ENCODE results near the gene DHPS. TPM values are rescaled to one million over a fixed set of nuclear protein-coding genes. Genes with fewer than 3 reads are reported as not detected.
A peak's percentile ranks its signal among the peaks of the same experiment; 100 is the strongest.
"Not testable (repeated sequence)": the region's sequence is repeated elsewhere in the genome, so short reads cannot be mapped to it uniquely, and the experiment has no call there.

The DHPS gene
- 87.5 TPM for polyA plus RNA-seq (2013, experiment 1 of 2)
- polyA plus RNA-seq (2013, experiment 2 of 2), result 80.4 TPM

GRCh38 chr19:12681074-12681987 lies at the start of gene DHPS:
DHPS (minus strand) TSS chr19:12681880; CDS start chr19:12681766, 114 bp downstream.
- peak within 1 kb of the TSS; percentile 99 for H3K27ac ChIP-seq (ENCODE audit: low read depth, low read length, severe bottlenecking)
- H3K9me3 ChIP-seq (ENCODE audit: control insufficient read depth, low read length), result no peaks in the 10 kb centered on the region
- peak within 1 kb of the TSS; percentile 85 for H3K4me3 ChIP-seq (ENCODE audit: extremely low read depth, insufficient read depth, low read length, poor library complexity, severe bottlenecking)
- 0 to 1% methylated on average over 38 to 66 of the region's 68 CpGs for WGBS, 2 experiments (ENCODE audit: insufficient coverage in 2 of 2)
- peaks cover 33% of the 10 kb centered on the region for H3K36me3 ChIP-seq (ENCODE audit: control insufficient read depth, insufficient read depth, low read length)
- no peaks in the 10 kb centered on the region for H3K4me1 ChIP-seq (ENCODE audit: control insufficient read depth, insufficient read depth, low read length, poor library complexity, severe bottlenecking)

- Histone ChIP-seq H3K9me3 (ENCODE audit: control insufficient read depth, low read length) (no peaks in the 10 kb centered on the region), H3K4me3 (ENCODE audit: extremely low read depth, insufficient read depth, low read length, poor library complexity, severe bottlenecking) (no peak overlapping the region), H3K27ac (ENCODE audit: low read depth, low read length, severe bottlenecking) (no peak overlapping the region), H3K36me3 (ENCODE audit: control insufficient read depth, insufficient read depth, low read length) (peaks cover 53% of the 10 kb centered on the region), H3K4me1 (ENCODE audit: control insufficient read depth, insufficient read depth, low read length, poor library complexity, severe bottlenecking) (peaks cover 8% of the 10 kb centered on the region)
- whole genome bisulfite sequencing, 2 experiments (ENCODE audit: insufficient coverage in 2 of 2), result 97% methylated on average over 10 to 23 of the region's 24 CpGs
Measured at GRCh38 chr19:12731337-12731736, 49.7 kb upstream of the DHPS start.

- peaks cover 8% of the 10 kb centered on the region for H3K4me1 ChIP-seq (ENCODE audit: control insufficient read depth, insufficient read depth, low read length, poor library complexity, severe bottlenecking)
- no peaks in the 10 kb centered on the region for H3K9me3 ChIP-seq (ENCODE audit: control insufficient read depth, low read length)
- no peak overlapping the region for H3K27ac ChIP-seq (ENCODE audit: low read depth, low read length, severe bottlenecking)
- no peak overlapping the region for H3K4me3 ChIP-seq (ENCODE audit: extremely low read depth, insufficient read depth, low read length, poor library complexity, severe bottlenecking)
- H3K36me3 ChIP-seq (ENCODE audit: control insufficient read depth, insufficient read depth, low read length), result peaks cover 53% of the 10 kb centered on the region
- 100% methylated on average over 1 to 2 of the region's 3 CpGs for WGBS, 2 experiments (ENCODE audit: insufficient coverage in 2 of 2)
Measured at GRCh38 chr19:12730064-12730463, 48.4 kb upstream of the DHPS start.

- no peak overlapping the region for H3K27ac ChIP-seq (ENCODE audit: low read depth, low read length, severe bottlenecking)
- H3K4me3 ChIP-seq (ENCODE audit: extremely low read depth, insufficient read depth, low read length, poor library complexity, severe bottlenecking), result no peak overlapping the region
- H3K36me3 ChIP-seq (ENCODE audit: control insufficient read depth, insufficient read depth, low read length), result peaks cover 50% of the 10 kb centered on the region
- H3K4me1 ChIP-seq (ENCODE audit: control insufficient read depth, insufficient read depth, low read length, poor library complexity, severe bottlenecking), result peaks cover 4% of the 10 kb centered on the region
- H3K9me3 ChIP-seq (ENCODE audit: control insufficient read depth, low read length), result no peaks in the 10 kb centered on the region
- 90 to 94% methylated on average over 7 to 9 of the region's 9 CpGs for WGBS, 2 experiments (ENCODE audit: insufficient coverage in 2 of 2)
Measured at GRCh38 chr19:12727745-12728433, 46.2 kb upstream of the DHPS start.

- H3K4me3 ChIP-seq (ENCODE audit: extremely low read depth, insufficient read depth, low read length, poor library complexity, severe bottlenecking), result no peak overlapping the region
- H3K4me1 ChIP-seq (ENCODE audit: control insufficient read depth, insufficient read depth, low read length, poor library complexity, severe bottlenecking), result no peaks in the 10 kb centered on the region
- WGBS, 2 experiments (ENCODE audit: insufficient coverage in 2 of 2), result 100% methylated on average over 1 of the region's 2 CpGs
- H3K36me3 ChIP-seq (ENCODE audit: control insufficient read depth, insufficient read depth, low read length), result peaks cover 44% of the 10 kb centered on the region
- no peaks in the 10 kb centered on the region for H3K9me3 ChIP-seq (ENCODE audit: control insufficient read depth, low read length)
- no peak overlapping the region for H3K27ac ChIP-seq (ENCODE audit: low read depth, low read length, severe bottlenecking)
Measured at GRCh38 chr19:12726988-12727316, 45.3 kb upstream of the DHPS start.

- H3K36me3 ChIP-seq (ENCODE audit: control insufficient read depth, insufficient read depth, low read length), result peaks cover 33% of the 10 kb centered on the region
- not testable (repeated sequence) for H3K4me3 ChIP-seq (ENCODE audit: extremely low read depth, insufficient read depth, low read length, poor library complexity, severe bottlenecking); H3K9me3 ChIP-seq (ENCODE audit: control insufficient read depth, low read length); H3K27ac ChIP-seq (ENCODE audit: low read depth, low read length, severe bottlenecking); H3K4me1 ChIP-seq (ENCODE audit: control insufficient read depth, insufficient read depth, low read length, poor library complexity, severe bottlenecking)
- 93 to 97% methylated on average over 10 of the region's 10 CpGs for WGBS, 2 experiments (ENCODE audit: insufficient coverage in 2 of 2)
Measured at GRCh38 chr19:12725612-12726011, 43.9 kb upstream of the DHPS start.

- H3K9me3 ChIP-seq (ENCODE audit: control insufficient read depth, low read length), result no peaks in the 10 kb centered on the region
- no peaks in the 10 kb centered on the region for H3K4me1 ChIP-seq (ENCODE audit: control insufficient read depth, insufficient read depth, low read length, poor library complexity, severe bottlenecking)
- H3K4me3 ChIP-seq (ENCODE audit: extremely low read depth, insufficient read depth, low read length, poor library complexity, severe bottlenecking), result peak within 1 kb of the TSS; percentile 81
- peak within 1 kb of the TSS; percentile 93 for H3K27ac ChIP-seq (ENCODE audit: low read depth, low read length, severe bottlenecking)
- 6 to 9% methylated on average over 19 to 26 of the region's 28 CpGs for WGBS, 2 experiments (ENCODE audit: insufficient coverage in 2 of 2)
- peaks cover 31% of the 10 kb centered on the region for H3K36me3 ChIP-seq (ENCODE audit: control insufficient read depth, insufficient read depth, low read length)
Measured at GRCh38 chr19:12723641-12724426, 42.2 kb upstream of the DHPS start, which contains the start of gene TNPO2. TNPO2 (minus strand) TSS chr19:12723932; CDS start chr19:12720977, 2,955 bp downstream.

DNA sequence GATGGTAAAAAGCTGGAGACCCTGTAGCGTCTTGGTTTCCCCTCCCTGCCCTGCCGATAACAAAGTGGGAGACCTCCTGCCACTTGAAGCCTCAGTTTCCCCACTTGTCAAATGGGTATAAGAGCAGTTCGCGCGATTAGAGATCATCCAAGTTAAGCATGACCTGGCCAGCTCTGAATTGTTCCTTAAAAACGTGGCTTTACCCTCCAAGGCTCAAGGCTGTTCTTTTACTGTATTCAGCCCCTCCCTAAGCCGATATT lies 41.6 kb upstream of the DHPS start:
- H3K4me1 ChIP-seq (ENCODE audit: control insufficient read depth, insufficient read depth, low read length, poor library complexity, severe bottlenecking), result no peaks in the 10 kb centered on the region
- WGBS, 2 experiments (ENCODE audit: insufficient coverage in 2 of 2), result 0% methylated on average over 5 to 6 of the region's 7 CpGs
- H3K9me3 ChIP-seq (ENCODE audit: control insufficient read depth, low read length), result no peaks in the 10 kb centered on the region
- peak overlapping the region; percentile 81 for H3K4me3 ChIP-seq (ENCODE audit: extremely low read depth, insufficient read depth, low read length, poor library complexity, severe bottlenecking)
- peak overlapping the region; percentile 93 for H3K27ac ChIP-seq (ENCODE audit: low read depth, low read length, severe bottlenecking)
- H3K36me3 ChIP-seq (ENCODE audit: control insufficient read depth, insufficient read depth, low read length), result peaks cover 31% of the 10 kb centered on the region

DNA sequence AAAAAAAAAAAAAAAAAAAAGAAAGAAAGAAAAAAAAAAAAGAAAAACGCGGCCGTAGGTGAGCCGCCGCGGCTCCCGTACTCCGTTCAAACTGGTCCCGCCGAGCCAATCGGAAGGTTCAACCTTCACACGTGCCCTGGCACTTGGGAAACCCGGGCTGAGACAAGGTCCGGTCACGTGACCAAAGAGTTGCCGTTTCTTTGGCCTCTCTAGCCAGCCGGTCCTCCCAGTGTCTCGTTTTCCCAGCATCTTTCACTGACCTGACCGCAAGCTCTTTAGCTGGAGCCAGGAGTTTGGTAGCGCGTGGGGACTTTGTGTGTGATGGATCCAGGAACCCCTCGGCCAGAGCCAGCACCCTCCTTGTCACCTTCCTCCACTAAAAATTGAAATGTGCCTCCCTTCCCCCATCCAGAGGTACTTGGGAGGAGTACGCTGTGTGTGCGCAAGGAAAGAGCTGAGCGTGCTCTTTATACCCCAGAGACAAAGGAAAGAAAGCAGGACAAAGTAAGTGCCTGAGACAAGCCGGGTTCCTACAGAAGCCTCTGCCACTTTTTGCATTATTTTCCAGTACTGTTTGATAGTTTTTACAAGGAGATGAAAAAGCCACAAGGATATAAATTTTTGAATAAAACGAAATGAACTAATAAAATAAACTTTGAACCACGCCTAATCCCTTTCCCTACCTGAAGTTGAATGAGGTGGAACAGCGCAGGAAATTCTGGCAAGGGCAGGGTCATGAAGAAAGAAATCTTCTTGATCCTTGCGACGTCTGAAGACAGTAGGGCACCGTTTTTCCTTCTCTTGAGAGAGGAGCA lies 41.1 kb upstream of the DHPS start:
- peak overlapping the region; percentile 81 for H3K4me3 ChIP-seq (ENCODE audit: extremely low read depth, insufficient read depth, low read length, poor library complexity, severe bottlenecking)
- no peaks in the 10 kb centered on the region for H3K9me3 ChIP-seq (ENCODE audit: control insufficient read depth, low read length)
- peak overlapping the region; percentile 93 for H3K27ac ChIP-seq (ENCODE audit: low read depth, low read length, severe bottlenecking)
- H3K4me1 ChIP-seq (ENCODE audit: control insufficient read depth, insufficient read depth, low read length, poor library complexity, severe bottlenecking), result no peaks in the 10 kb centered on the region
- WGBS, 2 experiments (ENCODE audit: insufficient coverage in 2 of 2), result 0 to 1% methylated on average over 21 to 22 of the region's 32 CpGs
- H3K36me3 ChIP-seq (ENCODE audit: control insufficient read depth, insufficient read depth, low read length), result peaks cover 32% of the 10 kb centered on the region

All from mesodermal cell (in vitro differentiated cells).